CD4-positive, alpha-beta memory T cell (primary cell): ENCODE results near the gene MED23. TPM values are rescaled to one million over a fixed set of nuclear protein-coding genes. Genes with fewer than 3 reads are reported as not detected.

Experiments used
- CTCF ChIA-PET: fragments of 350-600 bp; sonication (Branson Sonifier 250); formaldehyde crosslinking; loops from one replicate; lab custom pipeline; 2021; ENCODE audit warnings: inconsistent platforms; ENCODE audit not compliant: partially characterized antibody; lab: Charles Lee
- POLR2A ChIA-PET: fragments of 350-600 bp; sonication (Branson Sonifier 250); formaldehyde crosslinking; loops from one replicate; lab custom pipeline; 2021; ENCODE audit not compliant: partially characterized antibody; lab: Charles Lee
- DNase-seq, 5 donors: peaks; one replicate each; pipeline versions ENCODE4 v3.0.0 to v3.0.0-alpha.2; 2020 to 2022; ENCODE audit warnings: mixed read lengths in 1 of 5
- H3K27ac ChIP-seq: one replicate; pipeline ENCODE4 v1.7.0; 2013; ENCODE audit warnings: low read depth, low read length
- H3K27me3 ChIP-seq: 2 replicates; pipeline ENCODE4 v1.7.0; 2013; ENCODE audit warnings: mild to moderate bottlenecking, low read length, moderate library complexity; ENCODE audit not compliant: insufficient read depth
- H3K36me3 ChIP-seq: 2 replicates; pipeline ENCODE4 v1.7.0; 2013; ENCODE audit warnings: mild to moderate bottlenecking, low read length, moderate library complexity; ENCODE audit not compliant: insufficient read depth
- H3K4me1 ChIP-seq: 2 replicates; pipeline ENCODE4 v1.7.0; 2013; ENCODE audit warnings: mild to moderate bottlenecking, low read length, moderate library complexity; ENCODE audit not compliant: insufficient read depth
- H3K4me3 ChIP-seq, 2 donors: one replicate each; pipeline ENCODE4 v1.7.0; 2013; ENCODE audit warnings: low read length in 2 of 2, mild to moderate bottlenecking in 1 of 2
- H3K9me3 ChIP-seq, 2 donors: one replicate each; pipeline ENCODE4 v1.7.0; 2013; ENCODE audit warnings: low read length in 2 of 2, control low read depth in 1 of 2; ENCODE audit not compliant: control insufficient read depth in 1 of 2
- H3K27ac Mint-ChIP-seq, 7 donors: one replicate each; pipeline ENCODE4 v1.8.0; 2020 to 2021; ENCODE audit warnings: mixed read lengths in 7 of 7, mild to moderate bottlenecking in 6 of 7, inconsistent platforms in 3 of 7, moderate library complexity in 3 of 7
- H3K27me3 Mint-ChIP-seq, 2 donors: one replicate each; pipeline ENCODE4 v1.8.0; 2020 to 2021; ENCODE audit warnings: mixed read lengths in 2 of 2
- H3K36me3 Mint-ChIP-seq, 2 donors: one replicate each; pipeline ENCODE4 v1.8.0; 2020 to 2021; ENCODE audit warnings: mixed read lengths in 2 of 2, inconsistent platforms in 1 of 2, mild to moderate bottlenecking in 1 of 2
- H3K4me1 Mint-ChIP-seq, 4 donors: one replicate each; pipeline ENCODE4 v1.8.0; 2020 to 2021; ENCODE audit warnings: mixed read lengths in 4 of 4, mild to moderate bottlenecking in 1 of 4
- H3K4me3 Mint-ChIP-seq, 8 donors: one replicate each; pipeline ENCODE4 v1.8.0; 2020 to 2021; ENCODE audit warnings: mixed read lengths in 8 of 8, mild to moderate bottlenecking in 7 of 8, moderate library complexity in 6 of 8, inconsistent platforms in 3 of 8
- H3K9me3 Mint-ChIP-seq, 8 donors: one replicate each; pipeline ENCODE4 v1.8.0; 2020 to 2021; ENCODE audit warnings: mixed read lengths in 8 of 8, mild to moderate bottlenecking in 5 of 8, inconsistent platforms in 3 of 8, moderate library complexity in 1 of 8
- intact Hi-C: fragments of 100-400 bp; cut with micrococcal nuclease; formaldehyde crosslinking; loops from one replicate; pipeline ENCODE4 v1.15.1; 2023
- polyA plus RNA-seq, 2 donors: library from polyadenylated mRNA; unstranded; fragments of 300-500 nt; fragmentation: Illumina TruSeq; gene quantifications; one replicate each; pipeline ENCODE4 v1.2.3, GENCODE V29; 2021
- total RNA-seq, 2 experiments: library from RNA; stranded (reverse); gene quantifications; one replicate each; pipeline ENCODE4 v1.2.3, GENCODE V29; 2021

Gene MED23, protein sequence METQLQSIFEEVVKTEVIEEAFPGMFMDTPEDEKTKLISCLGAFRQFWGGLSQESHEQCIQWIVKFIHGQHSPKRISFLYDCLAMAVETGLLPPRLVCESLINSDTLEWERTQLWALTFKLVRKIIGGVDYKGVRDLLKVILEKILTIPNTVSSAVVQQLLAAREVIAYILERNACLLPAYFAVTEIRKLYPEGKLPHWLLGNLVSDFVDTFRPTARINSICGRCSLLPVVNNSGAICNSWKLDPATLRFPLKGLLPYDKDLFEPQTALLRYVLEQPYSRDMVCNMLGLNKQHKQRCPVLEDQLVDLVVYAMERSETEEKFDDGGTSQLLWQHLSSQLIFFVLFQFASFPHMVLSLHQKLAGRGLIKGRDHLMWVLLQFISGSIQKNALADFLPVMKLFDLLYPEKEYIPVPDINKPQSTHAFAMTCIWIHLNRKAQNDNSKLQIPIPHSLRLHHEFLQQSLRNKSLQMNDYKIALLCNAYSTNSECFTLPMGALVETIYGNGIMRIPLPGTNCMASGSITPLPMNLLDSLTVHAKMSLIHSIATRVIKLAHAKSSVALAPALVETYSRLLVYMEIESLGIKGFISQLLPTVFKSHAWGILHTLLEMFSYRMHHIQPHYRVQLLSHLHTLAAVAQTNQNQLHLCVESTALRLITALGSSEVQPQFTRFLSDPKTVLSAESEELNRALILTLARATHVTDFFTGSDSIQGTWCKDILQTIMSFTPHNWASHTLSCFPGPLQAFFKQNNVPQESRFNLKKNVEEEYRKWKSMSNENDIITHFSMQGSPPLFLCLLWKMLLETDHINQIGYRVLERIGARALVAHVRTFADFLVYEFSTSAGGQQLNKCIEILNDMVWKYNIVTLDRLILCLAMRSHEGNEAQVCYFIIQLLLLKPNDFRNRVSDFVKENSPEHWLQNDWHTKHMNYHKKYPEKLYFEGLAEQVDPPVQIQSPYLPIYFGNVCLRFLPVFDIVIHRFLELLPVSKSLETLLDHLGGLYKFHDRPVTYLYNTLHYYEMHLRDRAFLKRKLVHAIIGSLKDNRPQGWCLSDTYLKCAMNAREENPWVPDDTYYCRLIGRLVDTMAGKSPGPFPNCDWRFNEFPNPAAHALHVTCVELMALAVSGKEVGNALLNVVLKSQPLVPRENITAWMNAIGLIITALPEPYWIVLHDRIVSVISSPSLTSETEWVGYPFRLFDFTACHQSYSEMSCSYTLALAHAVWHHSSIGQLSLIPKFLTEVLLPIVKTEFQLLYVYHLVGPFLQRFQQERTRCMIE (N-terminal part only)
- total RNA-seq (10 to 100 TPM; 53.7 to 56.4 TPM), polyA plus RNA-seq (10 to 100 TPM; 10.9 to 17.9 TPM)

DNA sequence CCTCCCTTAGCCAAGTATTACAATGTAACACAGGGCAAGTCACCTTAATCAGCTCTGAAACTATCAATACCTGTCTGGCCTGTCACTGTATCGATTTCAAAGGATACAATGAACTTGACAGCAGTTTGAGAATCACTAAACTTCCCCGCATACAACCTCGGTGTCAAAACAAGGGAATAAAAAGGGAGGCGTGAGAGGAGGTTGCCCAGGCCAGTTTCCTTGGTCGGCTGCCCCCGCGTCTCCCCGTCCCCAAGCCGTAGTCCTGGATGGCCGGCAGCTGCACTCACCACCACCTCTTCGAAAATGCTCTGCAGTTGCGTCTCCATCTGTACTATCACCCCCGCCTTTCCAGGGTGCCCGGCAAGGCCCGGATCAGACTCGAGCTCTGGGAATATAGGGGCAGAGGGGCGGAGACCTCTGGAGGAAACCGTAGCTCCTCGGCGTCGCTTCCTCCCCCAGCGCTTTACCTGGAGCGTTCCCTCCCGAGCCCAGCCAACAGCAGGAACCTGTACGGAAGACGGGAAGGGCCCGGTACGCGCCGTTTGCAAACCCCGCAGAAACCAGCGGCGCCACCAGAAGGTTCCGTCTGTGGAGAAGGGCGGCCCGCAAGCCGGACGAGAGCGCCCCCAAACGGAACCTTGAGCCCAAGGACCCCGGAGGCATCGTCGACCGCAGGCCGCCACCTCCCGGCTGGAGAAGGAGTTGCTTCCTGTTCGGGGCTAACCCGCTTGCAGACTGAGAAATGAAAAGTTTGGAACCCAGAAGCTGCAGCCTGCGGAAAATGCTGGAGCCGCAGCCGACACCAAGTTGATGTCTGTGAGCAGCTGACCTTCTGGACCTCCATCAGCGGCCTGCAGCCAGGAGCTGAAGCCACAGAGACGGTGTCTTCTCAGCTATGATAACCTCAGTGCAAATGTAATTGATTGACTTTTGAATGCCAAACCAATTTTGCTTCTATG is at the start of gene MED23:
MED23 (minus strand) TSS at position 519 of the 959 bp plus-strand sequence; CDS start at position 326, 193 bp downstream.
- Mint-ChIP-seq H3K4me3 (peak within 1 kb of the TSS; percentile 96 to 99 (median 98)), H3K4me1 (peaks cover 19 to 37% (median 32%) of the 10 kb centered on the region in 4 donors), H3K36me3 (peaks cover 11 to 30% of the 10 kb centered on the region in 2 donors), H3K9me3 (no peaks in the 10 kb centered on the region), H3K27ac (peak within 1 kb of the TSS; percentile 88 to 97 (median 93)), H3K27me3 (no peaks in the 10 kb centered on the region)
- POLR2A ChIA-PET = interaction anchor here (0.6 to 3.0 kb wide), 12 partner anchors 11 to 1617 kb away, joined by 3 to 17 read pairs (median 4); partner anchors contain the start of gene EPB41L2
- Histone ChIP-seq H3K4me1 (peaks cover 26% of the 10 kb centered on the region), H3K27ac (peak within 1 kb of the TSS; percentile 70), H3K36me3 (peaks cover 24% of the 10 kb centered on the region), H3K9me3 (no peaks in the 10 kb centered on the region), H3K27me3 (no peaks in the 10 kb centered on the region), H3K4me3 (peak within 1 kb of the TSS; percentile 48 to 93)
- DNase-seq = peak; percentile 88 to 95 (median 91)
- CTCF ChIA-PET = interaction anchor here (0.6 to 5.2 kb wide), 48 partner anchors 9 to 885 kb away, joined by 3 to 68 read pairs (median 4); partner anchors contain the start of genes ENPP3 and STX7
- intact Hi-C loops = loop anchor here (1.0 to 5.0 kb wide), 10 partner anchors 94 to 884 kb away; partner anchors contain the start of genes ENPP1, EPB41L2 and STX7

DNA sequence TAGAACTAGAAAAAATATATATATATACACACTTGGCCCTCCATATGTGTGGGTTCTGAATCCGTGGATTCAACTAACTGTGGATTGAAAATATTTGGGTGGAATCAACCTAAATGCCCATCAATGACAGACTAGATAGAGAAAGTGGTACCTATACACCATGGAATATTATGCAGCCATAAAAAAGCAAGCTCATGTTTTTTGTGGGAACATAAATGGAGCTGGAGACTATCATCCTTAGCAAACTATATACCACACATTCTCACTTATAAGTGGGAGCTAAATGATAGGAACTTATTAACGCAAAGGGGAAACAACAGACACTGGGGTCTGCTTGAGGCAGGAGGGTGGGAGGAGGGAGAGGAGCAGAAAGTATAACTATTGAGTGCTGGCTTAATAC is 45.1 kb upstream of the MED23 start:
- H3K9me3 Mint-ChIP-seq = peaks cover 0 to 3% (median 0%) of the 10 kb centered on the region in 8 donors
- Histone ChIP-seq H3K4me1 (no peaks in the 10 kb centered on the region), H3K27me3 (no peaks in the 10 kb centered on the region), H3K27ac (no peak overlapping the region), H3K36me3 (no peaks in the 10 kb centered on the region), H3K4me3 (no peak overlapping the region), H3K9me3 (no peaks in the 10 kb centered on the region)
- no peaks in the 10 kb centered on the region for H3K36me3 Mint-ChIP-seq
- no peaks in the 10 kb centered on the region for H3K27me3 Mint-ChIP-seq
- CTCF ChIA-PET = no interaction called here
- intact Hi-C loops = no loop called here
- DNase-seq = no peak
- H3K27ac Mint-ChIP-seq = no peak overlapping the region
- H3K4me3 Mint-ChIP-seq = no peak overlapping the region
- POLR2A ChIA-PET = no interaction called here
- H3K4me1 Mint-ChIP-seq = no peaks in the 10 kb centered on the region

DNA sequence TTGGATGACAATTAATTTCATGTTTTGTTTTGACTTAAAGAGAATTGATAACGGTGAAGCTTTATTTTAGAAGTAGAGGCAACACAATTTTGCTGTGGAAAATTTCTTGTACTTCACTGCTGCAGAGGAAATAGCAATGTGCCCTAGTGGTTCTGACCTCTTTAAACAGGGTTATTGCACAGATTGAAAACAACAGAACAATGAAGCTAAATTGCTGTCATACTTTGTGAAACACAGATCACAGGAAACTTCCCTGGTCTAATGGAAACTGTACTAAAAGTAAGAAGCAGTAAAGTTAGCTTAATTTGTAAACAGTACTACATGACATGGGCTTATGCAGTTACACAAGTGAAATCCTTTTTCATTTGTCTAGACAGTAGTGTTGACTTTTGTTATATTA is 41.8 kb upstream of the MED23 start:
- Mint-ChIP-seq H3K9me3 (peaks cover 0 to 3% (median 0%) of the 10 kb centered on the region in 8 donors), H3K27ac (no peak overlapping the region), H3K4me1 (no peaks in the 10 kb centered on the region), H3K4me3 (no peak overlapping the region), H3K27me3 (no peaks in the 10 kb centered on the region), H3K36me3 (no peaks in the 10 kb centered on the region)
- H3K27me3 ChIP-seq = no peaks in the 10 kb centered on the region
- no peak overlapping the region for H3K27ac ChIP-seq
- ChIA-PET CTCF (interaction anchor here (0.5 kb wide), 1 partner anchor 175 kb away, joined by 3 read pairs; no protein-coding TSS in a partner anchor), POLR2A (no interaction called here)
- H3K4me3 ChIP-seq = no peak overlapping the region
- intact Hi-C loops = no loop called here
- no peak for DNase-seq
- no peaks in the 10 kb centered on the region for H3K36me3 ChIP-seq
- H3K9me3 ChIP-seq = no peaks in the 10 kb centered on the region
- H3K4me1 ChIP-seq = no peaks in the 10 kb centered on the region

DNA sequence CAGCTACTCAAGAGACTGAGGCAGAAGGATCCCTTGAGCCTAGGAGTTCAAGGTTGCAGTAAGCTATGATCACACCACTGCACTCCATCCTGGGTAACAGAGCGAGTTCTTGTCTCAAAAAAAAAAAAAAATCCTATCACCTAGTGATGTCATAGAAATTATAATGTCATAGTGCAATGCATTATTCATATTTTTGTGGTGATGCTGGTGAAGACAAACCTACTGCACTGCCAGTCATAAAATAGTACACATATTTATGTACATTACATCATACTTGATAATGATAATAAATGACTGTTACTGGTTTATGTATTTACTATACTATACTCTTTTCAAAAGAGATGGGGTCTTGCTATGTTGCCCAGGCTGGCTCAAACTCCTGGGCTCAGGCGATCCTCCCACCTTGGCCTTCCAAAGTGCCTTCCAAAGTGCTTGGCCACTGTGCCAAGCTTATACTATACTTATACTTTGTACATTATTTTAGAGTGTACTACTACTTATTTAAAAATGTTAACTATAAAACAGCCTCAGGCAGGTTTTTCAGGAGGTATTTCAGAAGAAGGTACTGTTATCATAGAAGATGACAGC is 35.6 kb upstream of the MED23 start:
- Histone ChIP-seq H3K9me3 (no peaks in the 10 kb centered on the region), H3K4me3 (no peak overlapping the region), H3K27ac (no peak overlapping the region), H3K27me3 (no peaks in the 10 kb centered on the region), H3K36me3 (no peaks in the 10 kb centered on the region), H3K4me1 (no peaks in the 10 kb centered on the region)
- intact Hi-C loops = no loop called here
- Mint-ChIP-seq H3K4me1 (no peaks in the 10 kb centered on the region), H3K9me3 (no peaks in the 10 kb centered on the region), H3K27me3 (no peaks in the 10 kb centered on the region), H3K36me3 (no peaks in the 10 kb centered on the region), H3K4me3 (no peak overlapping the region), H3K27ac (no peak overlapping the region)
- DNase-seq = no peak
- ChIA-PET POLR2A (no interaction called here), CTCF (interaction anchor here (1.2 kb wide), 1 partner anchor 35 kb away, joined by 3 read pairs; no protein-coding TSS in a partner anchor)

DNA sequence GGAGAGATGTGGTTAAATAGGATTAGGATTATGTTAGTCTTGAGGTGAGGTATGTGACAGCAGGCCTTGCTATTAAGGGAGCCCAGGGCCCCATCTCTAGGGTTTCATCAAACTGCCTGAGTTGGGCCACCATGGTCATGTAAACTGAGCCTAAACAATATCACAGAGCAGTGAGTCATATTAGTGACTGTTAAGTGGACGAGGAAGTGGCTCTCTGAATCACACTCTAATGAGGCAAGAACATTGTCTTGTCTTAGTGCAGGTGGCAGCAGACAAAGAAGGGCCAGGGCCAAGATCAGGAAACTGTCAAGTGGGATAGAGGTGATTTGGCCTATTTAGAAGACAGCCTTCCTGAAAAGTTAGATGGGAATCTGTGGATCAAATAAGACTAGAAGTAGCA is 32.2 kb upstream of the MED23 start:
- H3K9me3 ChIP-seq = no peaks in the 10 kb centered on the region
- H3K36me3 ChIP-seq = no peaks in the 10 kb centered on the region
- Mint-ChIP-seq H3K27ac (no peak overlapping the region), H3K27me3 (no peaks in the 10 kb centered on the region), H3K36me3 (no peaks in the 10 kb centered on the region), H3K4me1 (no peaks in the 10 kb centered on the region), H3K4me3 (no peak overlapping the region), H3K9me3 (peaks cover 0 to 2% (median 0%) of the 10 kb centered on the region in 8 donors)
- H3K4me3 ChIP-seq = no peak overlapping the region
- no peaks in the 10 kb centered on the region for H3K4me1 ChIP-seq
- no peak for DNase-seq
- ChIA-PET CTCF (interaction anchor here (1.2 kb wide), 1 partner anchor 12 kb away, joined by 3 read pairs; no protein-coding TSS in a partner anchor), POLR2A (no interaction called here)
- intact Hi-C loops = no loop called here
- H3K27ac ChIP-seq = no peak overlapping the region
- H3K27me3 ChIP-seq = no peaks in the 10 kb centered on the region

DNA sequence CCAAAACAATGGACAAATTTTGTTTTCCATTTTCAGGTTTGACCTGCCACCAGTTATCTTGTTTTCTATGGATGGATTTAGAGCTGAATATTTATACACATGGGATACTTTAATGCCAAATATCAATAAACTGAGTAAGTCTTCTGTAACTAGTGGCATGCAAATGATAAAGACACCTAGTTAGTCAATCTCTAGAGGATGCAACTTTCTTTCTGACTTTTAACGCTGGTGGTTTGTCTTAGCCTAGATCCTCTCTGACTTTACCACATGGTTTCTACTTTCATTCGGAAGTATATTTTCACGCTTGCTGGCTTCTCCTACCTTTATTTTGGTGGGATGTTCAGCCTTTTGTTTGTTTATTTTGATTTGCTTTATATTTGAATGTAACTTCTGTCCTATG is 30.2 kb upstream of the MED23 start:
- Mint-ChIP-seq H3K9me3 (peaks cover 0 to 2% (median 0%) of the 10 kb centered on the region in 8 donors), H3K4me3 (no peak overlapping the region), H3K27ac (no peak overlapping the region), H3K4me1 (no peaks in the 10 kb centered on the region), H3K36me3 (no peaks in the 10 kb centered on the region), H3K27me3 (peaks cover 0 to 3% of the 10 kb centered on the region in 2 donors)
- no peak overlapping the region for H3K27ac ChIP-seq
- intact Hi-C loops = no loop called here
- H3K4me1 ChIP-seq = no peaks in the 10 kb centered on the region
- no peaks in the 10 kb centered on the region for H3K27me3 ChIP-seq
- H3K4me3 ChIP-seq = no peak overlapping the region
- no peaks in the 10 kb centered on the region for H3K36me3 ChIP-seq
- H3K9me3 ChIP-seq = no peaks in the 10 kb centered on the region
- DNase-seq = no peak
- POLR2A ChIA-PET = no interaction called here
- CTCF ChIA-PET = no interaction called here
